CD4-positive, alpha-beta T cell (primary cell): ENCODE data around the gene AK8. TPM values are rescaled to one million over a fixed set of nuclear protein-coding genes. Genes with fewer than 3 reads are reported as not detected.

Experiments
- ATAC-seq: fragments of 200-7000 bp; cut with Tn5 transposase; one replicate; pipeline ENCODE4 v1.10.0; 2022; ENCODE audit warnings: mild to moderate bottlenecking; ENCODE audit not compliant: poor library complexity
- CTCF ChIA-PET: fragments of 350-600 bp; sonication (Branson Sonifier 250); formaldehyde crosslinking; loops from one replicate; lab custom pipeline; 2021; ENCODE audit warnings: antibody characterized with exemption, inconsistent platforms; lab: Charles Lee
- POLR2A ChIA-PET: fragments of 350-600 bp; sonication (Branson Sonifier 250); formaldehyde crosslinking; loops from one replicate; lab custom pipeline; 2021; ENCODE audit warnings: antibody characterized with exemption, inconsistent platforms; lab: Charles Lee
- DNase-seq, 14 experiments: peaks; one replicate each; pipeline ENCODE4 v3.0.0-alpha.2; 2013 to 2020; ENCODE audit warnings: mixed read lengths in 2 of 14
- H3K27ac ChIP-seq, 2 donors: one replicate each; pipeline versions ENCODE4 v1.5.1 to v1.7.0; 2013; ENCODE audit warnings: low read length in 2 of 2, low read depth in 1 of 2, mild to moderate bottlenecking in 1 of 2
- H3K27me3 ChIP-seq, 2 experiments: 1 replicate in 1 of 2; 2 replicates in 1 of 2; pipeline versions ENCODE4 v1.6.1 to v1.7.0; 2013; ENCODE audit warnings: low read length in 2 of 2, control low read depth in 1 of 2, mild to moderate bottlenecking in 1 of 2, moderate library complexity in 1 of 2; ENCODE audit not compliant: insufficient read depth in 2 of 2, control insufficient read depth in 1 of 2
- H3K36me3 ChIP-seq: one replicate; pipeline ENCODE4 v1.6.1; 2013; ENCODE audit warnings: low read length, control low read depth; ENCODE audit not compliant: insufficient read depth
- H3K4me1 ChIP-seq: one replicate; pipeline ENCODE4 v1.6.1; 2013; ENCODE audit warnings: low read length, control low read depth; ENCODE audit not compliant: insufficient read depth
- H3K4me3 ChIP-seq: one replicate; pipeline ENCODE4 v1.5.1; 2013; ENCODE audit warnings: mild to moderate bottlenecking, low read length, moderate library complexity
- H3K9me3 ChIP-seq, 2 experiments: 1 replicate in 1 of 2; 2 replicates in 1 of 2; pipeline versions ENCODE4 v1.6.1 to v1.7.0; 2013; ENCODE audit warnings: low read length in 2 of 2, mild to moderate bottlenecking in 2 of 2, control low read depth in 1 of 2, moderate library complexity in 1 of 2; ENCODE audit not compliant: control insufficient read depth in 1 of 2, insufficient read depth in 1 of 2
- H3K27ac Mint-ChIP-seq: one replicate; pipeline ENCODE4 v1.8.0; 2020; ENCODE audit warnings: mixed read lengths
- H3K27me3 Mint-ChIP-seq: one replicate; pipeline ENCODE4 v1.8.0; 2021; ENCODE audit warnings: mixed read lengths
- H3K36me3 Mint-ChIP-seq: one replicate; pipeline ENCODE4 v1.8.0; 2021; ENCODE audit warnings: low read depth, mixed read lengths
- H3K4me1 Mint-ChIP-seq: one replicate; pipeline ENCODE4 v1.8.0; 2021; ENCODE audit warnings: low read depth, mixed read lengths
- H3K4me3 Mint-ChIP-seq: one replicate; pipeline ENCODE4 v1.8.0; 2020; ENCODE audit warnings: mild to moderate bottlenecking, mixed read lengths
- H3K9me3 Mint-ChIP-seq: one replicate; pipeline ENCODE4 v1.8.0; 2020; ENCODE audit warnings: mixed read lengths
- intact Hi-C, 2 experiments: fragments of 100-400 bp; cut with DNase I in 1 of 2; cut with micrococcal nuclease in 1 of 2; formaldehyde crosslinking; loops; one replicate each; pipeline versions ENCODE4 v1.15.1 to v1.9.0; 2023 to 2025; cut with DNase I, micrococcal nuclease
- total RNA-seq, 174 experiments: library from RNA in 2 of 174; stranded (reverse) in 2 of 174; gene quantifications; one replicate each; pipeline ENCODE4 v1.2.3 and lab custom pipeline; 2021 to 2026
- TF ChIP-seq, protein P1 (sequence below): fragments of 200-600 bp; IDR thresholded peaks from one replicate; pipeline ENCODE4 v1.8.0; 2022; ENCODE audit warnings: antibody characterized with exemption, mild to moderate bottlenecking

AK8 gene
- total RNA-seq, 2 experiments from 2014 or later: not detected

DNA sequence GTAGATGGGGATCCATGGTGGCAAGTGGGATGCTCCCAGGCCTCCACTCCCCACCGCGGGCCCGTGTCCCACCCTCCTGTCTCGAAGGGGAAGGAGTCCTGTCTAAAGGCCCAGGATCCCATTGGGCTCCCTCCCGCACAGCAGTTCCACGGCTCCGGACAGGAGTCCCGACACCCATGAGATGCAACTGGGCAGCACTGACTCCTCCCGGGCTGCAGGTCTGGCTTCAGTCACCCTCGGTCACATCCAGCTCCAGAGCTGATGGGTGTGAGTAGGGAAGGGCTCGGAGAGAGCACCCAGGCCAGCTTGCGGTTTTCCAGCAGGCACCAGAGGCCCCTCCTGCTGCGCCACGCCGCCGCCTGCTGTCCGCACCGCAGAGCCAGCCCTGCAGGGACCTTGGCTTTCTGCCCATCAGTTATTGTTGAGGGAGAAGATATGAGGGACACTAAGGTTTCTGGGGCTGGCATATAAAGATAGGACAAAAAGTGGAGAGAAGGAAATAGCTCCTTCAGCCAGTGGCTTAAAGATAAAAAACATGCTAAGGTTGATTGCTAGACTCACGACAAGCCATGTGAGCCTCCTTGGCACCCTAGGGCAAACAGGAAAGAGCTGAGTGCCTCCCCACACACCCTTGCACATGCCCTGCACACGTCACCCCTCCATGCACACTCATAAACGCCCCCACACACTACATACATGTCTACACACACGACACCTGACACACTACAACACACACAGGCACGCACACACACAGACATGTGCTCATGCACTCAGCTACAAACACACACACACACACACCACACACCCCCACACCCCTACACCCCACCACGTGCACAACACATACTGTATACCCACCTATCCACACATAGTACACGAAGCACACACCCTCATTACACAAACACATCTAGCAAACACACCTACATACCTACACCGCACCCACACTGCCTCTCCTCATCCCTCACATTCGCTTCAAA lies 79.0 kb downstream of the AK8 start:
- no peak overlapping the region for H3K27ac ChIP-seq
- H3K4me3 ChIP-seq: no peak overlapping the region
- intact Hi-C loops: loop anchor here in 1 of 2 experiments (5.0 kb wide), 1 partner anchor 102 kb away; no protein-coding TSS in a partner anchor
- no peaks in the 10 kb centered on the region for H3K36me3 ChIP-seq
- peaks cover 0 to 8% of the 10 kb centered on the region in 2 experiments for H3K9me3 ChIP-seq
- Mint-ChIP-seq H3K36me3 (no peaks in the 10 kb centered on the region), H3K4me3 (no peak overlapping the region), H3K9me3 (no peaks in the 10 kb centered on the region), H3K27me3 (peaks cover 70% of the 10 kb centered on the region), H3K27ac (no peak overlapping the region), H3K4me1 (no peaks in the 10 kb centered on the region)
- CTCF ChIA-PET: interaction anchor here (0.9 kb wide), 1 partner anchor 291 kb away, joined by 3 read pairs; no protein-coding TSS in a partner anchor
- POLR2A ChIA-PET: no interaction called here
- H3K4me1 ChIP-seq: peaks cover 7% of the 10 kb centered on the region
- ATAC-seq (no peak), DNase-seq (no peak)
- H3K27me3 ChIP-seq: peaks cover 9 to 17% of the 10 kb centered on the region in 2 experiments
- TF ChIP-seq, protein P1, sequence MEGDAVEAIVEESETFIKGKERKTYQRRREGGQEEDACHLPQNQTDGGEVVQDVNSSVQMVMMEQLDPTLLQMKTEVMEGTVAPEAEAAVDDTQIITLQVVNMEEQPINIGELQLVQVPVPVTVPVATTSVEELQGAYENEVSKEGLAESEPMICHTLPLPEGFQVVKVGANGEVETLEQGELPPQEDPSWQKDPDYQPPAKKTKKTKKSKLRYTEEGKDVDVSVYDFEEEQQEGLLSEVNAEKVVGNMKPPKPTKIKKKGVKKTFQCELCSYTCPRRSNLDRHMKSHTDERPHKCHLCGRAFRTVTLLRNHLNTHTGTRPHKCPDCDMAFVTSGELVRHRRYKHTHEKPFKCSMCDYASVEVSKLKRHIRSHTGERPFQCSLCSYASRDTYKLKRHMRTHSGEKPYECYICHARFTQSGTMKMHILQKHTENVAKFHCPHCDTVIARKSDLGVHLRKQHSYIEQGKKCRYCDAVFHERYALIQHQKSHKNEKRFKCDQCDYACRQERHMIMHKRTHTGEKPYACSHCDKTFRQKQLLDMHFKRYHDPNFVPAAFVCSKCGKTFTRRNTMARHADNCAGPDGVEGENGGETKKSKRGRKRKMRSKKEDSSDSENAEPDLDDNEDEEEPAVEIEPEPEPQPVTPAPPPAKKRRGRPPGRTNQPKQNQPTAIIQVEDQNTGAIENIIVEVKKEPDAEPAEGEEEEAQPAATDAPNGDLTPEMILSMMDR: no peak

DNA sequence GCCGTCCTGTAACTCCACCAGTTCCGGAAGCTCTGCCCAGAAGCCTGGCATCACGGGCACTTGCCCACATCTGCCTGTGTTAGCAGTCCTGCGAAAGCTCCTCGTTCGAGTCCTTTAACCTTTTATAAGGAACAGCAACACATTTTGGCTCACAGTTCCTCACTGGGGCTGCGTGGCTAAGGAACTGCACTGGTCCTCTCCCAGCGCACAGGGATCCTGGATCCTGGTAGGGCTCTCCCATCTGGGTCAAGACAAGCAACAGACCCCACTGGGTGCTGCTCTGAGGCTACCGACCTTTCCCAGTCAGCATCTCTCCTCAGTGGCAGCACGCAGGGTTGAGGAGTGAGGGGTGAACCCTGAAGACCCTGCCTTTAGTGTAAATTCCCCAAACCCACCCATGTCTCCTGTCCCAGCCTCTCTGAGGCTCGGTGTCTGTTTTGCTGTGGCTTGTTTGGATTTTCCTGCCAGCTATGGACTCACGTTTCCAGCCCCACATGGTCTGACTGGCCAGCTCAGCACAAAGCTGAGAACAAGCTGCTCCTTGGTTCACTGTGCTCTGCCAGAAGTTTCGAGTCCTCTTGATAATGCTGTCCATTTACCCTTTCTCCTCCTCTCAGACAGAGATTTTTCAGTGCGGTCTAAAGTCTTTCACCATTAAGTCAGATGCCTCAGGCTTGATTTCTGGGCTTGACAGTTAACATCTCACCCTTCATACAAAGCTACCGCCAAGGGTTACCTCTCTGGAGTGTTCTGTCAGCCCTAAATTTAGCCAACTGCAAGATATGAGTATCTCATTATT lies 80.0 kb downstream of the AK8 start:
- H3K9me3 Mint-ChIP-seq: no peaks in the 10 kb centered on the region
- Histone ChIP-seq H3K4me3 (no peak overlapping the region), H3K27me3 (peaks cover 16 to 17% of the 10 kb centered on the region in 2 experiments), H3K9me3 (peaks cover 0 to 7% of the 10 kb centered on the region in 2 experiments), H3K27ac (no peak overlapping the region), H3K36me3 (no peaks in the 10 kb centered on the region), H3K4me1 (peaks cover 5% of the 10 kb centered on the region)
- peaks cover 74% of the 10 kb centered on the region for H3K27me3 Mint-ChIP-seq
- no peak overlapping the region for H3K4me3 Mint-ChIP-seq
- DNase-seq (no peak), ATAC-seq (no peak)
- ChIA-PET CTCF (no interaction called here), POLR2A (no interaction called here)
- no peaks in the 10 kb centered on the region for H3K36me3 Mint-ChIP-seq
- intact Hi-C loops: loop anchor here in 1 of 2 experiments (5.0 kb wide), 1 partner anchor 101 kb away; no protein-coding TSS in a partner anchor
- TF ChIP-seq, protein P1: no peak
- no peaks in the 10 kb centered on the region for H3K4me1 Mint-ChIP-seq
- H3K27ac Mint-ChIP-seq: no peak overlapping the region

DNA sequence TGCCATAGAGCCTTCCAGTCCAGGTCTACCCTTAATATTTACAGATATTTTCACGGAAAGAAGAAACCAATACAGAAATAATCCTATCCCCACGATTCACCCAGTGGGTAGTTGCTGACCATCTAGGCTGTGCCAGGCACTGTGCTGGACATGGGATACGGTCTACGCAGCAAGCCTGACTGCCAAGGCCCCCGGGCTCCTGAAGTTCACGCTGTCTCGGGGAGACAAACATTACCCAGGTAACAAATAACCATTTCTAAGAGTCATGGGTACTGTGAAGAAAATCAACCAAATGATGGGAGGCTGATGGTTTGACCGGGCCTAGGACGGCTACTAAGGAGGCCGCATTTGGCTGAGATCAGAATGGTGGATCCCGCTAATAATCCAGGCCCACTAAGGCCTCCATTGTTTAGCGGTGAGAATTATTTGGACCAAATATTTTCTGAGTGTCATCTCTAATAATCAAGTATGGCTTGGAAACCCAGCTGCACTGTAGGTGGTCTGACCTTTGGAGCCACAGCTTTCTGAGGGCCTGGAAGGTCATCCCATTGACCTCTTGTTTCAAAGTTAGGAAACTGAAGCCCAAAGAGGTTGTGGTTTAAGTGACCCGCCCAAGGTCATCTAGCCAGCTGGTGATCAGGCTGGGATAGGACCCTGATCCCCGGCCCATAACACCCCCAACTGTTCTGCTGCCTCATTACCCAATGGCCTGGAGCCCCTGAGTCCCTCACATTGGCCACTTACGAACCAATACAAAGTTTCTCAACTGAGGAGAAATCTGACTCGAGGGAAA lies 82.4 kb downstream of the AK8 start:
- Histone ChIP-seq H3K27me3 (peaks cover 12 to 14% of the 10 kb centered on the region in 2 experiments), H3K4me1 (peaks cover 5% of the 10 kb centered on the region), H3K36me3 (no peaks in the 10 kb centered on the region), H3K9me3 (no peaks in the 10 kb centered on the region), H3K4me3 (no peak overlapping the region), H3K27ac (no peak overlapping the region)
- TF ChIP-seq, protein P1: no peak
- DNase-seq (no peak), ATAC-seq (no peak)
- CTCF ChIA-PET: no interaction called here
- no peaks in the 10 kb centered on the region for H3K9me3 Mint-ChIP-seq
- intact Hi-C loops: loop anchor here in 1 of 2 experiments (5.0 kb wide), 1 partner anchor 98 kb away; no protein-coding TSS in a partner anchor
- no peak overlapping the region for H3K4me3 Mint-ChIP-seq
- H3K27me3 Mint-ChIP-seq: peaks cover 56% of the 10 kb centered on the region
- H3K36me3 Mint-ChIP-seq: no peaks in the 10 kb centered on the region
- H3K4me1 Mint-ChIP-seq: no peaks in the 10 kb centered on the region
- POLR2A ChIA-PET: no interaction called here
- H3K27ac Mint-ChIP-seq: no peak overlapping the region
